NCI-H748 treated with DMSO at 0.1 percent for 48 hours (cell line): ENCODE results near the gene HTR2C.
"Not testable (repeated sequence)": the region's sequence is repeated elsewhere in the genome, so short reads cannot be mapped to it uniquely, and the experiment has no call there.

Experiments used
- DNase-seq: peaks from one replicate; lab custom pipeline; 2025; lab: John Stamatoyannopoulos, UW

HTR2C gene

DNA sequence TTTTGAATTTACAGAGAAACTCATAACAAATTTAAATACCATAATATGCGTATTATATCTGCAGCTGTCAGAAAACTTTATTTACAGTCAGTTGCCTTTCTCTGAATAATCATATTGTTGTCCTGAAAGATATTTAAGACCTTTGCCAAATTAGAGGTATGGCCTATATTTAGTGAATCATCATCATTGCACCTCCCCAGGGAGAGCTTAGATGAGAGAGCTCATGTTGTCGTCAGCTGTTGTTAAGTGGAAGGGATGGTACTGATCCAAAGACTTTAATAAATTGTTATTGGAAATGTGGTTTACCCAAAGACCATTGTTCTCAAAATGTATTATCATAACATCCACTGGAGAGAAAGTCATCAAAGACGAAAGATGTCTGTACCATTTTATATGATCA lies 128.6 kb downstream of the HTR2C start:
- no peak for DNase-seq

DNA sequence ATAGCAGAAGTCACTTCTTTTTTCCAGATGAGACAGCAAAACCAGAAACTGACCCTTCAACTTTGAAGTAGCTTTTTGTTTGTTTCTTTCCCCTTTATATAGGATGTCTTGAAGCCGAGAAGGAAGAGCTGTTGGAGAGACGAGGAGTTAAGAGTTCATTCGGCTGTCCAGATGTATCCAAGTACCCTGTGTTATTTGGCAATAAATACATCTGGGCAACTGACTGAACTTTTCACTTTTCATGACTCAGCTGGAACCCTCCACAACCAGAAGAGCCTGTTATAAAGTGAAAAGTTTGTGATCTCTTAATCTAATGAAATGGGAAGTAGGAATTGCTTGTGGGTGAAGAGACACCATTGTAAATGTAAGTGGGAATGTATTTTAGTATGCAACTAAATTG lies 131.2 kb downstream of the HTR2C start:
- DNase-seq = no peak

DNA sequence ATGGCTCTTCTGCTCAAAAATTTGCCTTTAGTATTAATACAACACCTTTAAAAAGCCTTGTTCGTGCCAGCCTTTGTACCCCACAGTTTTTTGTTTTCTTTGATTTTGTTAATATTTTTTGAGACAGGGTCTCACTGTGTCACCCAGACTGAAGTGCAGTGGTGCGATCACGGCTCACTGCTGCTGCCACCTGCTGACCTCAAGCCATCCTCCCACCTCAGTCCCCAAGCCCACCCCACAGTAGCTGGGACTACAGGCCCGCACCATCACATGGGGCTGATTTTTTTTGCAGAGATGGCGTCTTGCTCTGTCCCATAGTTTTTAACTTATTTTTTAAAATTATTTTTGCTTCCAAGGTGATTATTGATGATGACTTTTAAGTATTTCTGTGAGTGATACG lies 134.0 kb downstream of the HTR2C start:
- DNase-seq = no peak

DNA sequence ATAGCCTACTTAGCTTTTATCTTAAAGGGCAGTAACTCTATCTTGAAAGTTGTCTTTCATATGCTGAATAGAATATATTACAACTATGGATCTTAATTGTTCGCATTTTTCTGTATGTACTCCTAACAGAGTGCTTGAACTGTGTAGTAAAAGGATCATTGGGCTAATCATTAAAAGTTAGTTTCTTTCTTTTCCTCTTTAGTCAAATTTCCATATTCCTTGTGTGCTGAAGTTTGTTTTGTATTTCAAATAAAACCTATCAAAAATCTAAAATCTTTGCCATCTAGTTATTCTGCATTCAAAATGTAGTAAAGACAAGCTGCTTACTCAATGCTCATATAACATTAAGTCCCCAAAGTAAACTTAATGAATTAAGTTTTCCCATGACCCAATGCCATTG lies 182.7 kb downstream of the HTR2C start:
- no peak for DNase-seq

DNA sequence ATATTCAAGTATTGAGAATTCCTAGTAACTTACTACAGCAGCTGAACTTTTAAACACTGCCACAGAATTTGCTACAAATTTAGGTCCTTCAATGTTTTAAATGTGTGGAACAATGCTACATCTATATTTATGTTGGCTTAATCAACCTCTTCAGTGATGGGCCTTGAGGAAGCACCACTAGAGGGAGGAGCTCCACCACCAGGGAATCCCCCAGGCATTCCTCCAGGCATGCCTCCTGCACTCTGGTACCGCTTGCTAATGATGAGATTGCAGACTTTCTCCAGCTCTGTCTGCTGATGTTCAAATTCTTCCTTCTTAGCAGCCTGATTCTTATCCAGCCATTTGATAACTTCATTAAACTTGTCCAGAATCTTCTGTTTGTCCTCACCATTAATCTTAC lies 190.8 kb downstream of the HTR2C start:
- DNase-seq = no peak

DNA sequence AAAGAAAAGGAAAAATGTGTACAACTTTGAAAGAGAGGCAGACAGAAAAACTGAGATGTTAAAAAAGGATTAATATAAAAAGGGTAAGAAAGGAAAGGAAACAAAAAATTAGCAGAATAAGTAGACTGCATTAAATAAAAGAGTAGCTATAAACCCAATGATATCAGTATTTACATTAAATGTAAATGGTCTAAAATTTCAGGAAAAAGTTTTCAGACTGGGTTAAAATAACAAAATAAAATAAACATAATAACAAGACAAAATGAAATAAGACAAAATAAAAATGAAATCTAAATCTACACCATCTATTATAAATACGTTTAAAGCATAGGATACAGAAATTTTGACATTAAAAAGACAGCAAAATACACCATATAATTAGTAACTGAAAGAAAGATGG lies 199.0 kb downstream of the HTR2C start:
- DNase-seq = no peak

GRCh38 chrX:114787061-114787460 lies 203.2 kb downstream of the HTR2C start:
- no peak for DNase-seq

- no peak for DNase-seq
These were observed 213.6 kb downstream of the HTR2C start for GRCh38 chrX:114797494-114797893.

- no peak for DNase-seq
These were observed 215.0 kb downstream of the HTR2C start for GRCh38 chrX:114798907-114799306.

DNA sequence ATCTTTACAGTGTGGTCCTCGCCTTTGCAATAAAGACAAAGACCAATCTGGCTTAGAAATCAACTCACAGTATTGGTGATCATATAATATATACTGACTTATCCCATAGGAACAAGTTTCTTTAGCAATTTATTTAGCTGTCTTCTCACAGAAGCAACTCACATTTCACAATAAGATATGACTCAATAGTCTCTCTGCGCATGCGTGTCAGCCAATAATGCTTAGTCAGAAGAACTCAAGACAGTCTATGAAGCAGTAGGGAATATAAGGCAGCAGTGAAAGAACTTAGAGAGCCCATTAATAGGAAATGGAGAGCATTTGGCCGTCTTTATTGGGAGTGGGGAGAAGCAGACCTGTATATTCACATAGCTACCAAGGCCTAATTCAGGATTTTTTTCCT lies 216.8 kb downstream of the HTR2C start:
- no peak for DNase-seq

DNA sequence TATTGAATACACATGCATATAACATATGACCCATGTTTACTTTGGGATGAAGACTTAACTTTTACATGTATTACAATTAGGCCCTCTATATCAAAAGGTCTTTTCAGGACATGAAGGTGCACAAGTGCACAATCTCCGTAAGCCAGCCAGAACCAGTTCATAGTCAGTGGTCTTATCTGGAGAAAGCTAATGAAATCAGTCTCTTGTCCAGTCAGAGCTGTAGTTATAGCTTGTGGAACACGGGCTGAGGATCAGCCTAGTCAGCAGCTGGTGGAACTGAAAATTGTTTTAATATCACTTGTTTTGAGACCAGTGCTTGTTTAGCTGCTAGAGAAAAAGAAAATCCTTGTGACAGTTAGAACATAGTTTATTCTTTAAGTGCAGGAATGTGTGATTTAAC lies 235.6 kb downstream of the HTR2C start:
- no peak for DNase-seq

DNA sequence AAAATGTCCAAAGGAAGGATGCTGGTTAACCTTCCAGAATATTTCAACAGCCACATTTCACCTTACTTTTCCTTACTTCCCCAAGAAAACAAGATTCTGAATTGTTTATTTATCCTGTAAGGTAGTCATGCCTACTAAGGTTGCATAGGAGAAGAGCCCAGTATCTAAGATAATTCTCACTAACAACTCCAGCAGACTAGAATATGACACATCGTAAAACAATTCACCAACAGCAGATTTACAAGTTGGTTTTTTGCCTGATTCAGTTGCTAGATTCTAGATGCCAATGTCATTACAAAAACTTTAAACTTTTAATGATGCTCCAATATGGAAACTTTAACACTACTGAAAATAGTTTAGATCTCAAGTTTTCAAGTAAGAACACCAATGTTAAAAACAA lies 257.2 kb downstream of the HTR2C start:
- no peak for DNase-seq

GRCh38 chrX:114842181-114842580 lies 258.3 kb downstream of the HTR2C start:
- no peak for DNase-seq

DNA sequence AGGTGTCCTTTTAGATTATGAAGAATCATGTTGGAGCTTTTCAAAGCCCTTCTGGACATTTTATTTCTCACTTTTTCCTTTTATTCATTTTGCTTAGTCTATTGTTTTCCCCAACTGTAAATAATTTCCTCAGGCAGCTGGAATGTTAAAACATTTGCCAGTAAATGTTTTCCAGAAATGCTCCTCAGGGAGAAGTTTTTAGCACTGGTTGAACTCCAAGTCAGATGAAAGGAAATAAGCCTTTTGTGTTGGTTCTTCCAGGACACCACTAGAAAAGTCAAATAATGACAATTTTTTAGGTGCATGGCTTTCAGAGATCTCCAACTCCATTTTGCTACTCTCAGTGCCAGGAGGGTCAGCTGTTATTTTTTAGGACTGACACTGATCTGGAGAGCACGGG lies 305.6 kb downstream of the HTR2C start:
- no peak for DNase-seq

DNA sequence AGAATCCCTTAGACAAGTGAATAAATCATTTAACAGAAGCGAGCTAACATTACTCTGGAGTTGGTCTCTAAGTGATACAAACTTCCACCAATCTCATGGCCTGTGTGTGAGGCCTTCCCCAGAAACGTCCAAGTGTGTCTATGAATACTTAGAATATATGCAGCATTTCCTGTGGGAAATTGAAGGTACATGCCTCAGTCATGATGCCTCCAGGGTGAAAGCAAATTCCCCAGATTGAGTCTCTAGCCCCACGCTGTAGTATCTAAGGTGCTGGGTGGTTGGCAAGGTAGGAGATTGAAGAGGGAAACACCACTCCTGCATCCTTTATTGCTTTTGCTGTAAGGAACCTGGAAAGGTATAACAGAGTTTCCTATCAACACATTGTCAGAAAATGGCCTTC lies 319.7 kb downstream of the HTR2C start:
- no peak for DNase-seq

DNA sequence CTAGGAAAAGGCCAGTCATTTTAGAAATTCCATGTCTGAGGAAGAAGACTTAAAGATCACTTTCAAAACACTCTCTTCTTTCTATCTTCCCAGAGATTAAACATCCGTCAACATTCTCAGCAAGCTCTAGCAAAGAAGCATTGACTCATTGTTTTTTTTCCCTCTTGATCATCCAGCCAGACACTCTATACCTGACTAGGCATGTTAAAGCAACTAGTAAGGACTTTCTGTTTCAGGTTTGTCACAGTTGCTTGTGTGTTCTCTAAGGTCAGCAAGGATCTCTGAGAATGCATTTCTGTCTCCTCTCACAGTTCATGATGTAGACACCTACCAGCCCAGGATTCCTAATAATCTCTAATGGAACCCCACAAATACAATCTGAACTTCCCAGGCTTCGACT lies 321.4 kb downstream of the HTR2C start:
- no peak for DNase-seq

DNA sequence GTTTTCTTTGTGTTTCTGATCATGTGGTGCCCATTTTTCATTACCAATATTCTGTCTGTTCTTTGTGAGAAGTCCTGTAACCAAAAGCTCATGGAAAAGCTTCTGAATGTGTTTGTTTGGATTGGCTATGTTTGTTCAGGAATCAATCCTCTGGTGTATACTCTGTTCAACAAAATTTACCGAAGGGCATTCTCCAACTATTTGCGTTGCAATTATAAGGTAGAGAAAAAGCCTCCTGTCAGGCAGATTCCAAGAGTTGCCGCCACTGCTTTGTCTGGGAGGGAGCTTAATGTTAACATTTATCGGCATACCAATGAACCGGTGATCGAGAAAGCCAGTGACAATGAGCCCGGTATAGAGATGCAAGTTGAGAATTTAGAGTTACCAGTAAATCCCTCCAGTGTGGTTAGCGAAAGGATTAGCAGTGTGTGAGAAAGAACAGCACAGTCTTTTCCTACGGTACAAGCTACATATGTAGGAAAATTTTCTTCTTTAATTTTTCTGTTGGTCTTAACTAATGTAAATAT lies 323.2 kb downstream of the HTR2C start:
- DNase-seq = no peak

DNA sequence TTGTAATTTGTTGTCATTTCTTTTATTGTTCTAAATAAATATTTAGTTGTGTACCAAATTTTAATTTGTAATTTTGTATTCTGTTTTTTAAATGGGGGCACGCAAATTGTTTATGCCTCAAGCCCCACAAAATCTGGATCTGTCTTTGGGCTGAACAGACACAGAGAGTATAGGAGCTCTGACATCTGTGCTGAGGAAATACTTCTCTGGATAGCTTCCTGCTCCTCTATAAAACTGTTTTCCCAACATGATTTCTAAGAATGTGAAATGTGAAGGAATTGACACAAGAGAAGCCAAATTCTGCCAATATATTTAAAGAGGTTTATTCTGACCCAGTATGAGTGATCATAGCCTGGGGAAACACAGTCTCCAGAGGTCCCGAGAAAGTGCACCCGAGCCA lies 340.5 kb downstream of the HTR2C start:
- DNase-seq = no peak

DNA sequence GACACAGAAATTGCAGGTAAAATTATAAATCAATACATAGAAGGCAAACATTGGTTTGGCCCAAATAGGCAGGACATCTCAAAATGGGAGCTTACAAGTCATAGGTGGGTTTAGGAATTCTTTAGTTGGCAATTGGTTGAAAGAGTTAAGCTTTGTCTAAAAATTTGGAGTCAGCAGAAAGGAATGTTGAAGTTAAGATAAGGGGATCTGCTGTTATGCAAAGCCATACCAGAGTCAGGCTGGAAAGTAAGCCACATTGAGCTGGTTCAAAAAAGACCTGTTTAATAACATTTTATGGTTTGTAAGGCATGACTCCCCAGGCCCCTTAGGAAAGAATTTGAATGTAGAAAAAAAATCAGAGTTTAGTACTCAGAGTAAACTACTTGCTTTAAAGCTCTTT lies 341.0 kb downstream of the HTR2C start:
- no peak for DNase-seq

GRCh38 chrX:114930227-114930626 lies 346.3 kb downstream of the HTR2C start:
- DNase-seq = no peak

GRCh38 chrX:114932550-114932949 lies 348.7 kb downstream of the HTR2C start:
- no peak for DNase-seq

GRCh38 chrX:114933291-114933690 lies 349.4 kb downstream of the HTR2C start:
- DNase-seq = not testable (repeated sequence)

DNA sequence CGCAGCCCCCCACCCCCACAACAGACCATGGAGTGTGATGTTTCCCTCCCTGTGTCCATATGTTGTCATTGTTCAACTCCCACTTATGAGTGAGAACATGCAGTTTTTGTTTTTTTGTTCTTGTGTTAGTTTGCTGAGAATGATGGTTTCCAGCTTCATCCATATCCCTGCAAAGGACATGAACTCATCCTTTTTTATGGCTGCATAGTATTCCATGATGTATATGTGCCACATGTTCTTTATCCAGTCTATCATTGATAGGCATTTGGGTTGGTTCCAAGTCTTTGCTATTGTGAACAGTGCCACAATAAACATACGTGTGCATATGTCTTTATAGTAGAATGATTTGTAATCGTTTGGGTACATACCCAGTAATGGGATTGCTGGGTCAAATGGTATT lies 353.2 kb downstream of the HTR2C start:
- DNase-seq = not testable (repeated sequence)

DNA sequence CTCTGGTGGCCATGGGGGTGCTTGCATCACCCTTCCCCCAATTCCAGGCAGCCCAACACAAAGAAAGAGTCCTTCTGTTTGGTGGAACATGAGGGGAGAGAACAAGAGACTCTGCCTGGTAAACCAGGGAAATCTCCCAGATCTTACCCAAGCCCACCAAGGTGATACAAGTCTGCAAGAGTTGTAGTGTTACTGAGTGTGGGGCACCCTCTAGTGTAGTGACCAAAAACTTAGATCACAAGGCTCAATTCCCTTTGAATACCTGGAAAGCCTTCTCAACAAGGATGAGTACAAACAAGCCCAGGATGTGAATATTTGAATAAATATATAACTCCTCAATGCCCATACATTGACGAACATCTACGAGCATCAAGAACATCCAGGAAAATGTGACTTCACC lies 368.8 kb downstream of the HTR2C start:
- no peak for DNase-seq
